ENCODE measurements around the gene EZR.

- TF ChIP-seq CTCF (IDR thresholded peaks at IDR 0.05; ENCODE audit: low read length) (no peak), EZH2 (IDR thresholded peaks at IDR 0.05; ENCODE audit: borderline replicate concordance, low read length) (no peak)
These were observed 13.3 kb downstream of the EZR start for GRCh38 chr6:158805698-158806377.
